Activated naive CD4-positive, alpha-beta T cell treated with anti-CD3 and anti-CD28 coated beads for 36 hours (primary cell): Measurements from ENCODE around the gene CREM. TPM values are rescaled to one million over a fixed set of nuclear protein-coding genes. Genes with fewer than 3 reads are reported as not detected.
A peak's percentile ranks its signal among the peaks of the same experiment; 100 is the strongest.

ENCODE experiments used
- CTCF ChIA-PET: fragments of 350-600 bp; sonication (Branson Sonifier 250); formaldehyde crosslinking; loops from one replicate; lab custom pipeline; 2021; ENCODE audit warnings: antibody characterized with exemption; lab: Charles Lee
- DNase-seq: peaks from one replicate; pipeline ENCODE4 v3.0.0-alpha.2; 2020
- H3K27ac Mint-ChIP-seq: one replicate; pipeline ENCODE4 v1.8.0; 2021; ENCODE audit warnings: mild to moderate bottlenecking, mixed read lengths
- H3K27me3 Mint-ChIP-seq: one replicate; pipeline ENCODE4 v1.8.0; 2021; ENCODE audit warnings: low read depth, mixed read lengths
- H3K36me3 Mint-ChIP-seq: one replicate; pipeline ENCODE4 v1.8.0; 2021; ENCODE audit warnings: low read depth, mixed read lengths
- H3K4me1 Mint-ChIP-seq: one replicate; pipeline ENCODE4 v1.8.0; 2021; ENCODE audit warnings: low read depth, mixed read lengths
- H3K4me3 Mint-ChIP-seq: one replicate; pipeline ENCODE4 v1.8.0; 2021; ENCODE audit warnings: mild to moderate bottlenecking, moderate library complexity, mixed read lengths
- H3K9me3 Mint-ChIP-seq: one replicate; pipeline ENCODE4 v1.8.0; 2021; ENCODE audit warnings: mixed read lengths
- intact Hi-C: fragments of 100-400 bp; cut with micrococcal nuclease; formaldehyde crosslinking; loops from one replicate; pipeline ENCODE4 v1.15.1; 2023
- total RNA-seq, 2 experiments: library from RNA; stranded (reverse); gene quantifications; one replicate each; pipeline ENCODE4 v1.2.3, GENCODE V29; 2021

The CREM gene
- total RNA-seq, 2 experiments from 2014 or later: 107 to 111 TPM

GRCh38 chr10:35136263-35136815 is 9.7 kb downstream of the CREM start:
- peaks cover 3% of the 10 kb centered on the region for H3K36me3 Mint-ChIP-seq
- H3K27ac Mint-ChIP-seq: peak overlapping the region; percentile 13
- H3K4me3 Mint-ChIP-seq: no peak overlapping the region
- no peaks in the 10 kb centered on the region for H3K27me3 Mint-ChIP-seq
- peaks cover 36% of the 10 kb centered on the region for H3K4me1 Mint-ChIP-seq
- intact Hi-C loops: no loop called here
- no peak for DNase-seq
- H3K9me3 Mint-ChIP-seq: no peaks in the 10 kb centered on the region
- CTCF ChIA-PET: interaction anchor here (0.5 to 0.7 kb wide), 2 partner anchors 107 to 231 kb away, joined by 3 read pairs; no protein-coding TSS in a partner anchor

GRCh38 chr10:35140126-35140525 is 13.5 kb downstream of the CREM start:
- no peak overlapping the region for H3K27ac Mint-ChIP-seq
- intact Hi-C loops: no loop called here
- H3K9me3 Mint-ChIP-seq: no peaks in the 10 kb centered on the region
- peaks cover 8% of the 10 kb centered on the region for H3K36me3 Mint-ChIP-seq
- H3K4me3 Mint-ChIP-seq: no peak overlapping the region
- peaks cover 13% of the 10 kb centered on the region for H3K4me1 Mint-ChIP-seq
- CTCF ChIA-PET: no interaction called here
- no peak for DNase-seq
- H3K27me3 Mint-ChIP-seq: no peaks in the 10 kb centered on the region

GRCh38 chr10:35140727-35141126 is 14.1 kb downstream of the CREM start:
- H3K27ac Mint-ChIP-seq: no peak overlapping the region
- H3K4me1 Mint-ChIP-seq: peaks cover 11% of the 10 kb centered on the region
- intact Hi-C loops: no loop called here
- no peak for DNase-seq
- H3K4me3 Mint-ChIP-seq: no peak overlapping the region
- H3K36me3 Mint-ChIP-seq: peaks cover 8% of the 10 kb centered on the region
- CTCF ChIA-PET: no interaction called here
- no peaks in the 10 kb centered on the region for H3K27me3 Mint-ChIP-seq
- H3K9me3 Mint-ChIP-seq: no peaks in the 10 kb centered on the region

GRCh38 chr10:35150308-35150707 is 23.7 kb downstream of the CREM start:
- Mint-ChIP-seq H3K36me3 (peaks cover 22% of the 10 kb centered on the region), H3K27ac (peak overlapping the region; percentile 87), H3K27me3 (no peaks in the 10 kb centered on the region), H3K4me3 (peak overlapping the region; percentile 49), H3K4me1 (peaks cover 47% of the 10 kb centered on the region), H3K9me3 (no peaks in the 10 kb centered on the region)
- no peak for DNase-seq
- CTCF ChIA-PET: interaction anchor here (0.6 to 2.4 kb wide), 6 partner anchors 18 to 89 kb away, joined by 3 to 24 read pairs (median 6); partner anchors contain the start of gene CREM
- intact Hi-C loops: no loop called here

GRCh38 chr10:35152992-35153391 is 26.3 kb downstream of the CREM start:
- CTCF ChIA-PET: interaction anchor here (2.9 kb wide), 1 partner anchor 43 kb away, joined by 14 read pairs; no protein-coding TSS in a partner anchor
- Mint-ChIP-seq H3K27me3 (no peaks in the 10 kb centered on the region), H3K9me3 (no peaks in the 10 kb centered on the region), H3K36me3 (peaks cover 26% of the 10 kb centered on the region), H3K4me3 (no peak overlapping the region), H3K4me1 (peaks cover 44% of the 10 kb centered on the region), H3K27ac (no peak overlapping the region)
- intact Hi-C loops: no loop called here
- no peak for DNase-seq

GRCh38 chr10:35153716-35154115 is 27.1 kb downstream of the CREM start:
- CTCF ChIA-PET: interaction anchor here (0.9 to 2.9 kb wide), 3 partner anchors 10 to 42 kb away, joined by 3 to 14 read pairs (median 4); no protein-coding TSS in a partner anchor
- Mint-ChIP-seq H3K4me1 (peaks cover 38% of the 10 kb centered on the region), H3K9me3 (peaks cover 2% of the 10 kb centered on the region), H3K27me3 (no peaks in the 10 kb centered on the region), H3K4me3 (no peak overlapping the region), H3K27ac (no peak overlapping the region), H3K36me3 (peaks cover 28% of the 10 kb centered on the region)
- no peak for DNase-seq
- intact Hi-C loops: no loop called here

- no peaks in the 10 kb centered on the region for H3K4me1 Mint-ChIP-seq
- H3K36me3 Mint-ChIP-seq: peaks cover 17% of the 10 kb centered on the region
- H3K27me3 Mint-ChIP-seq: no peaks in the 10 kb centered on the region
- peaks cover 2% of the 10 kb centered on the region for H3K9me3 Mint-ChIP-seq
- H3K27ac Mint-ChIP-seq: no peak overlapping the region
- intact Hi-C loops: no loop called here
- CTCF ChIA-PET: no interaction called here
- no peak for DNase-seq
- no peak overlapping the region for H3K4me3 Mint-ChIP-seq
These were observed 34.1 kb downstream of the CREM start for GRCh38 chr10:35160743-35161142.

GRCh38 chr10:35161906-35162305 is 35.3 kb downstream of the CREM start:
- no peak overlapping the region for H3K27ac Mint-ChIP-seq
- H3K4me3 Mint-ChIP-seq: no peak overlapping the region
- CTCF ChIA-PET: no interaction called here

GRCh38 chr10:35165136-35165535 is 38.5 kb downstream of the CREM start:
- CTCF ChIA-PET: interaction anchor here (0.6 kb wide), 1 partner anchor 216 kb away, joined by 3 read pairs; no protein-coding TSS in a partner anchor
- peaks cover 7% of the 10 kb centered on the region for H3K9me3 Mint-ChIP-seq
- DNase-seq: no peak
- no peaks in the 10 kb centered on the region for H3K27me3 Mint-ChIP-seq
- no peak overlapping the region for H3K27ac Mint-ChIP-seq
- no peak overlapping the region for H3K4me3 Mint-ChIP-seq
- intact Hi-C loops: no loop called here
- H3K4me1 Mint-ChIP-seq: no peaks in the 10 kb centered on the region
- peaks cover 13% of the 10 kb centered on the region for H3K36me3 Mint-ChIP-seq

More at GRCh38 chr10:35161906-35162305, 35.3 kb downstream of the CREM start:
- peaks cover 2% of the 10 kb centered on the region for H3K9me3 Mint-ChIP-seq
- no peaks in the 10 kb centered on the region for H3K27me3 Mint-ChIP-seq
- intact Hi-C loops: no loop called here
- no peak for DNase-seq
- H3K36me3 Mint-ChIP-seq: peaks cover 17% of the 10 kb centered on the region
- no peaks in the 10 kb centered on the region for H3K4me1 Mint-ChIP-seq

GRCh38 chr10:35165811-35166210 is 39.2 kb downstream of the CREM start:
- CTCF ChIA-PET: no interaction called here
- peaks cover 7% of the 10 kb centered on the region for H3K9me3 Mint-ChIP-seq

GRCh38 chr10:35166607-35167006 is 40.0 kb downstream of the CREM start:
- Mint-ChIP-seq H3K4me1 (no peaks in the 10 kb centered on the region), H3K9me3 (peaks cover 7% of the 10 kb centered on the region)

More at GRCh38 chr10:35165811-35166210, 39.2 kb downstream of the CREM start:
- intact Hi-C loops: no loop called here
- H3K4me1 Mint-ChIP-seq: no peaks in the 10 kb centered on the region
- no peak overlapping the region for H3K27ac Mint-ChIP-seq
- H3K36me3 Mint-ChIP-seq: peaks cover 13% of the 10 kb centered on the region
- no peak for DNase-seq
- no peak overlapping the region for H3K4me3 Mint-ChIP-seq
- H3K27me3 Mint-ChIP-seq: no peaks in the 10 kb centered on the region

GRCh38 chr10:35167342-35167741 is 40.7 kb downstream of the CREM start:
- no peak for DNase-seq
- H3K4me3 Mint-ChIP-seq: no peak overlapping the region
- peaks cover 6% of the 10 kb centered on the region for H3K36me3 Mint-ChIP-seq
- peaks cover 7% of the 10 kb centered on the region for H3K9me3 Mint-ChIP-seq
- intact Hi-C loops: no loop called here
- no peaks in the 10 kb centered on the region for H3K4me1 Mint-ChIP-seq
- H3K27me3 Mint-ChIP-seq: no peaks in the 10 kb centered on the region
- CTCF ChIA-PET: interaction anchor here (0.6 kb wide), 1 partner anchor 104 kb away, joined by 3 read pairs; no protein-coding TSS in a partner anchor
- H3K27ac Mint-ChIP-seq: no peak overlapping the region

More at GRCh38 chr10:35166607-35167006, 40.0 kb downstream of the CREM start:
- no peak for DNase-seq
- Mint-ChIP-seq H3K27ac (no peak overlapping the region), H3K27me3 (no peaks in the 10 kb centered on the region), H3K4me3 (no peak overlapping the region), H3K36me3 (peaks cover 12% of the 10 kb centered on the region)
- CTCF ChIA-PET: no interaction called here
- intact Hi-C loops: no loop called here

- H3K27me3 Mint-ChIP-seq: no peaks in the 10 kb centered on the region
- H3K9me3 Mint-ChIP-seq: peaks cover 7% of the 10 kb centered on the region
- peaks cover 9% of the 10 kb centered on the region for H3K36me3 Mint-ChIP-seq
- DNase-seq: no peak
- no peak overlapping the region for H3K4me3 Mint-ChIP-seq
- no peaks in the 10 kb centered on the region for H3K4me1 Mint-ChIP-seq
- CTCF ChIA-PET: interaction anchor here (0.6 to 1.8 kb wide), 4 partner anchors 19 to 146 kb away, joined by 3 to 7 read pairs (median 4); no protein-coding TSS in a partner anchor
- intact Hi-C loops: no loop called here
- no peak overlapping the region for H3K27ac Mint-ChIP-seq
These were observed 45.5 kb downstream of the CREM start for GRCh38 chr10:35172146-35172545.
